Hepatocyte (in vitro differentiated cells): ENCODE measurements around the gene FHOD3.

ENCODE experiments used
- EZH2 ChIP-seq: fragments of 200-600 bp; sonication (generic); IDR thresholded peaks from 2 replicates; pipeline ENCODE4 v1.6.1; 2016; ENCODE audit warnings: antibody characterized with exemption, mild to moderate bottlenecking, borderline replicate concordance
- EZH2phosphoT487 ChIP-seq: fragments of 200-600 bp; sonication (generic); IDR thresholded peaks from one replicate; pipeline ENCODE4 v1.6.1; 2018; ENCODE audit warnings: antibody characterized with exemption, mild to moderate bottlenecking, low read depth, moderate library complexity; ENCODE audit not compliant: unreplicated experiment, severe bottlenecking
- TF ChIP-seq, protein P1 (sequence below): fragments of 200-600 bp; sonication (generic); IDR thresholded peaks from 2 replicates; pipeline ENCODE4 v1.5.1; 2016; ENCODE audit warnings: antibody characterized with exemption, mild to moderate bottlenecking; ENCODE audit not compliant: poor library complexity

DNA sequence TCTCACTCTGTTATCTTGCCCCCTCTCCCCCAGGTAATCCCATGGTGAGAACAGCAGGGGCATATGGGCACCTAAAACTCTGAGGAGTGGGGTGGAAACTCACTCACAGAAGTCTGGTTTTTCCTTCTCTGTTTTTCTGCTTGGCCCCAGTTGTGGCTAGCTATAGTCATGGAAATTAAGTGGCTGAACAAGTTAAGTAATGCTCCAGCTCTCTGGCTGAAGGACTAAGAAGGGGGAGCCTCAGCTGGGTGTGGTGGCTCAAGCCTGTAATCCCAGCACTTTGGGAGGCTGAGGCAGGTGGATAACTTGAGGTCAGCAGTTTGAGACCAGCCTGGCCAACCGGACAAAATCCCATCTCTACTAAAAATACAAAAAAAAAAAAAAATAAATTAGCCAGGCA lies 270.3 kb downstream of the FHOD3 start:
- TF ChIP-seq, protein P1, sequence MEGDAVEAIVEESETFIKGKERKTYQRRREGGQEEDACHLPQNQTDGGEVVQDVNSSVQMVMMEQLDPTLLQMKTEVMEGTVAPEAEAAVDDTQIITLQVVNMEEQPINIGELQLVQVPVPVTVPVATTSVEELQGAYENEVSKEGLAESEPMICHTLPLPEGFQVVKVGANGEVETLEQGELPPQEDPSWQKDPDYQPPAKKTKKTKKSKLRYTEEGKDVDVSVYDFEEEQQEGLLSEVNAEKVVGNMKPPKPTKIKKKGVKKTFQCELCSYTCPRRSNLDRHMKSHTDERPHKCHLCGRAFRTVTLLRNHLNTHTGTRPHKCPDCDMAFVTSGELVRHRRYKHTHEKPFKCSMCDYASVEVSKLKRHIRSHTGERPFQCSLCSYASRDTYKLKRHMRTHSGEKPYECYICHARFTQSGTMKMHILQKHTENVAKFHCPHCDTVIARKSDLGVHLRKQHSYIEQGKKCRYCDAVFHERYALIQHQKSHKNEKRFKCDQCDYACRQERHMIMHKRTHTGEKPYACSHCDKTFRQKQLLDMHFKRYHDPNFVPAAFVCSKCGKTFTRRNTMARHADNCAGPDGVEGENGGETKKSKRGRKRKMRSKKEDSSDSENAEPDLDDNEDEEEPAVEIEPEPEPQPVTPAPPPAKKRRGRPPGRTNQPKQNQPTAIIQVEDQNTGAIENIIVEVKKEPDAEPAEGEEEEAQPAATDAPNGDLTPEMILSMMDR: no peak
- no peak for TF ChIP-seq EZH2phosphoT487
- TF ChIP-seq EZH2: no peak
